Loucy (cell line): ENCODE measurements around the gene KDM4F.

Experiments used
- H2AFZ ChIP-seq: fragments of 200-600 bp; sonication (generic); 2 replicates; pipeline ENCODE4 v1.6.0; 2016; ENCODE audit warnings: antibody characterized with exemption, mild to moderate bottlenecking, low read length, moderate library complexity
- H3F3A ChIP-seq: fragments of 200-600 bp; 2 replicates; pipeline ENCODE4 v1.6.0; 2016; ENCODE audit warnings: antibody characterized with exemption, low read depth, mild to moderate bottlenecking
- H3K27me3 ChIP-seq: fragments of 200-600 bp; sonication (generic); 2 replicates; pipeline ENCODE4 v1.6.1; 2014; ENCODE audit warnings: low read length, mild to moderate bottlenecking; ENCODE audit not compliant: insufficient read depth, poor library complexity, severe bottlenecking
- H3K36me3 ChIP-seq: fragments of 200-600 bp; sonication (generic); 2 replicates; pipeline ENCODE4 v1.6.1; 2016; ENCODE audit warnings: low read length; ENCODE audit not compliant: insufficient read depth
- H3K4me1 ChIP-seq: fragments of 200-600 bp; sonication (generic); 2 replicates; pipeline ENCODE4 v1.5.1; 2014; ENCODE audit warnings: low read length, mild to moderate bottlenecking; ENCODE audit not compliant: insufficient read depth, poor library complexity, severe bottlenecking
- H3K4me2 ChIP-seq: fragments of 200-600 bp; sonication (generic); 2 replicates; pipeline ENCODE4 v1.6.0; 2014; ENCODE audit warnings: antibody characterized with exemption, low read length, low read depth, mild to moderate bottlenecking; ENCODE audit not compliant: poor library complexity, severe bottlenecking
- H3K4me3 ChIP-seq: fragments of 200-600 bp; sonication (generic); 2 replicates; pipeline ENCODE4 v1.5.1; 2014; ENCODE audit warnings: low read length, mild to moderate bottlenecking, mixed read lengths; ENCODE audit not compliant: poor library complexity, severe bottlenecking
- H3K79me2 ChIP-seq: fragments of 200-600 bp; sonication (generic); 2 replicates; pipeline ENCODE4 v1.6.1; 2014; ENCODE audit warnings: low read length; ENCODE audit not compliant: insufficient read depth
- H3K9ac ChIP-seq: fragments of 200-600 bp; sonication (generic); 2 replicates; pipeline ENCODE4 v1.6.0; 2014; ENCODE audit warnings: mild to moderate bottlenecking, low read depth, low read length, moderate library complexity; ENCODE audit not compliant: poor library complexity, severe bottlenecking
- H3K9me2 ChIP-seq: fragments of 200-600 bp; sonication (generic); replicated peaks from 2 replicates; pipeline ENCODE4 v1.6.1; 2016; ENCODE audit warnings: low read depth, low read length, mixed read lengths
- H3K9me3 ChIP-seq: fragments of 200-600 bp; sonication (generic); 2 replicates; pipeline ENCODE4 v1.6.1; 2014; ENCODE audit warnings: mild to moderate bottlenecking, antibody characterized with exemption, low read length, low read depth; ENCODE audit not compliant: insufficient read depth
- H4K20me1 ChIP-seq: fragments of 200-600 bp; sonication (generic); 2 replicates; pipeline ENCODE4 v1.6.0; 2014; ENCODE audit warnings: antibody characterized with exemption, low read length, mild to moderate bottlenecking; ENCODE audit not compliant: insufficient read depth, poor library complexity, severe bottlenecking
- CTCF ChIP-seq: fragments of 200-600 bp; sonication (generic); conservative IDR thresholded peaks from 2 replicates; pipeline ENCODE4 v1.5.1; 2014; ENCODE audit warnings: mild to moderate bottlenecking, antibody characterized with exemption, low read length
- EZH2phosphoT487 ChIP-seq: fragments of 200-600 bp; IDR thresholded peaks from 2 replicates; pipeline ENCODE4 v1.6.1; 2018; ENCODE audit warnings: antibody characterized with exemption, mild to moderate bottlenecking, moderate library complexity, borderline replicate concordance

The KDM4F gene

GRCh38 chr11:95092549-95093324 is 43.5 kb downstream of the KDM4F start:
- no peaks in the 10 kb centered on the region for H3K27me3 ChIP-seq
- H4K20me1 ChIP-seq = peaks cover 3% of the 10 kb centered on the region
- H3K36me3 ChIP-seq = no peaks in the 10 kb centered on the region
- H3K9me3 ChIP-seq = no peaks in the 10 kb centered on the region
- H3K9me2 ChIP-seq = no peaks in the 10 kb centered on the region
- H2AFZ ChIP-seq = no peak overlapping the region
- H3K4me3 ChIP-seq = peak overlapping the region; percentile 92
- TF ChIP-seq EZH2phosphoT487 = no peak
- TF ChIP-seq CTCF = peak; percentile 76
- peaks cover 80% of the 10 kb centered on the region for H3K4me1 ChIP-seq
- H3F3A ChIP-seq = peaks cover 5% of the 10 kb centered on the region; the same call in 1 of the 2 replicates
- peak overlapping the region; percentile 86 for H3K9ac ChIP-seq
- H3K4me2 ChIP-seq = peak overlapping the region; percentile 97
- H3K79me2 ChIP-seq = peaks cover 57% of the 10 kb centered on the region

GRCh38 chr11:95093548-95093947 is 44.3 kb downstream of the KDM4F start:
- Histone ChIP-seq H3F3A (peaks cover 5% of the 10 kb centered on the region; the same call in 1 of the 2 replicates), H3K79me2 (peaks cover 65% of the 10 kb centered on the region), H3K4me2 (peak overlapping the region; percentile 97), H3K27me3 (no peaks in the 10 kb centered on the region), H3K4me1 (peaks cover 87% of the 10 kb centered on the region), H3K36me3 (no peaks in the 10 kb centered on the region), H3K9me2 (no peaks in the 10 kb centered on the region), H4K20me1 (peaks cover 3% of the 10 kb centered on the region), H3K9ac (peak overlapping the region; percentile 86), H3K4me3 (peak overlapping the region; percentile 92), H3K9me3 (no peaks in the 10 kb centered on the region), H2AFZ (0 out of 2 replicates have a peak overlapping the region, but pooled peaks have one; percentile 34)
- TF ChIP-seq CTCF = no peak
- no peak for TF ChIP-seq EZH2phosphoT487

- H4K20me1 ChIP-seq = peaks cover 3% of the 10 kb centered on the region
- H3K4me1 ChIP-seq = peaks cover 95% of the 10 kb centered on the region
- H3F3A ChIP-seq = peaks cover 5% of the 10 kb centered on the region; the same call in 1 of the 2 replicates
- H3K36me3 ChIP-seq = no peaks in the 10 kb centered on the region
- peak overlapping the region; percentile 60 for H3K9ac ChIP-seq
- peak overlapping the region; percentile 80 for H3K4me2 ChIP-seq
- peak overlapping the region; percentile 65 for H3K4me3 ChIP-seq
- no peaks in the 10 kb centered on the region for H3K27me3 ChIP-seq
- H2AFZ ChIP-seq = no peak overlapping the region
- H3K9me3 ChIP-seq = no peaks in the 10 kb centered on the region
- peaks cover 73% of the 10 kb centered on the region for H3K79me2 ChIP-seq
- no peak for TF ChIP-seq EZH2phosphoT487
- TF ChIP-seq CTCF = no peak
- H3K9me2 ChIP-seq = no peaks in the 10 kb centered on the region
Measured at GRCh38 chr11:95095858-95096587, 46.8 kb downstream of the KDM4F start.
